ENCODE data around the gene CACNA1C. TPM values are rescaled to one million over a fixed set of nuclear protein-coding genes. Genes with fewer than 3 reads are reported as not detected.

CACNA1C gene
- total RNA-seq, 1 donor from 2014 or later: 1.3 TPM

DNA sequence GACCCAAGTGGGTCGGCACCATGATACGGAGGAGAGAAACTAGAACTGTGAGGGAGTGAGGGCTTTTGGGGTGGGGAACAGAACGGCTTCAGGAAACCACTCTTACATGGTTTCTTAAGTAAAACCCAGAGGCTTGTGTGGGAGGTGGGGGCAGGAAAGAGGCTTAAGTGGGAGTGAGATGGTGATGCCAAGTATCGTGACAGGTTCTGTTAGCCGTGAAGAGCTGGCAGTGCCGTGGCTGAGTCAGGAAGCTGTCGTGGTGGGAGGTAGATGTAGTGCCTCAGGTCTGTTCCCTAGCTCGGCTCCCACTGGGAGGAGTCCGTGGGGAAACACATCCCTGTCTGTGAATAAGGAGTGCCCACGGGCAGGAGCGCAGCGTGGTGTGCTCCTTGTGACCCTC lies 556.2 kb downstream of the CACNA1C start:
- Histone ChIP-seq H3K27me3 (ENCODE audit: control insufficient read depth, insufficient read depth, low read length) (peaks cover 3% of the 10 kb centered on the region), H3K36me3 (ENCODE audit: control insufficient read depth, insufficient read depth, low read length) (no peaks in the 10 kb centered on the region), H3K4me3 (ENCODE audit: low read depth, low read length) (no peak overlapping the region)
- no peak for DNase-seq (ENCODE audit: low read depth)
- TF ChIP-seq, protein P1, sequence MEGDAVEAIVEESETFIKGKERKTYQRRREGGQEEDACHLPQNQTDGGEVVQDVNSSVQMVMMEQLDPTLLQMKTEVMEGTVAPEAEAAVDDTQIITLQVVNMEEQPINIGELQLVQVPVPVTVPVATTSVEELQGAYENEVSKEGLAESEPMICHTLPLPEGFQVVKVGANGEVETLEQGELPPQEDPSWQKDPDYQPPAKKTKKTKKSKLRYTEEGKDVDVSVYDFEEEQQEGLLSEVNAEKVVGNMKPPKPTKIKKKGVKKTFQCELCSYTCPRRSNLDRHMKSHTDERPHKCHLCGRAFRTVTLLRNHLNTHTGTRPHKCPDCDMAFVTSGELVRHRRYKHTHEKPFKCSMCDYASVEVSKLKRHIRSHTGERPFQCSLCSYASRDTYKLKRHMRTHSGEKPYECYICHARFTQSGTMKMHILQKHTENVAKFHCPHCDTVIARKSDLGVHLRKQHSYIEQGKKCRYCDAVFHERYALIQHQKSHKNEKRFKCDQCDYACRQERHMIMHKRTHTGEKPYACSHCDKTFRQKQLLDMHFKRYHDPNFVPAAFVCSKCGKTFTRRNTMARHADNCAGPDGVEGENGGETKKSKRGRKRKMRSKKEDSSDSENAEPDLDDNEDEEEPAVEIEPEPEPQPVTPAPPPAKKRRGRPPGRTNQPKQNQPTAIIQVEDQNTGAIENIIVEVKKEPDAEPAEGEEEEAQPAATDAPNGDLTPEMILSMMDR (IDR thresholded peaks at IDR 0.05; ENCODE audit: insufficient read depth, low read length, poor library complexity, severe bottlenecking): no peak

DNA sequence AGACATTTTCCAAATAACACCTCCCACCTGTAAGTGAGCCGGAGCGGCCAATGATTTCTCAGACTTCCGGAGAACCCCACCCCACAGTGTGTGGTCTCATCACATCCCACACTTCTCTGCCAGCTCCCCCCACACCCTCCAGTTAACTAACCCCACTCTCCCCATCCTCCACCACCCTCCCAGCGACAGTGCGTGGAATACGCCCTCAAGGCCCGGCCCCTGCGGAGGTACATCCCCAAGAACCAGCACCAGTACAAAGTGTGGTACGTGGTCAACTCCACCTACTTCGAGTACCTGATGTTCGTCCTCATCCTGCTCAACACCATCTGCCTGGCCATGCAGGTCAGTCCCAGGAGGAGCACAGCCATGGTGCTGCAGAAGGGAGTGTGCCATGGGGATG lies 557.6 kb downstream of the CACNA1C start:
- Histone ChIP-seq H3K36me3 (ENCODE audit: control insufficient read depth, insufficient read depth, low read length) (no peaks in the 10 kb centered on the region), H3K4me3 (ENCODE audit: low read depth, low read length) (no peak overlapping the region), H3K27me3 (ENCODE audit: control insufficient read depth, insufficient read depth, low read length) (peaks cover 3% of the 10 kb centered on the region)
- DNase-seq (ENCODE audit: low read depth): no peak
- TF ChIP-seq, protein P1 (IDR thresholded peaks at IDR 0.05; ENCODE audit: insufficient read depth, low read length, poor library complexity, severe bottlenecking): no peak

DNA sequence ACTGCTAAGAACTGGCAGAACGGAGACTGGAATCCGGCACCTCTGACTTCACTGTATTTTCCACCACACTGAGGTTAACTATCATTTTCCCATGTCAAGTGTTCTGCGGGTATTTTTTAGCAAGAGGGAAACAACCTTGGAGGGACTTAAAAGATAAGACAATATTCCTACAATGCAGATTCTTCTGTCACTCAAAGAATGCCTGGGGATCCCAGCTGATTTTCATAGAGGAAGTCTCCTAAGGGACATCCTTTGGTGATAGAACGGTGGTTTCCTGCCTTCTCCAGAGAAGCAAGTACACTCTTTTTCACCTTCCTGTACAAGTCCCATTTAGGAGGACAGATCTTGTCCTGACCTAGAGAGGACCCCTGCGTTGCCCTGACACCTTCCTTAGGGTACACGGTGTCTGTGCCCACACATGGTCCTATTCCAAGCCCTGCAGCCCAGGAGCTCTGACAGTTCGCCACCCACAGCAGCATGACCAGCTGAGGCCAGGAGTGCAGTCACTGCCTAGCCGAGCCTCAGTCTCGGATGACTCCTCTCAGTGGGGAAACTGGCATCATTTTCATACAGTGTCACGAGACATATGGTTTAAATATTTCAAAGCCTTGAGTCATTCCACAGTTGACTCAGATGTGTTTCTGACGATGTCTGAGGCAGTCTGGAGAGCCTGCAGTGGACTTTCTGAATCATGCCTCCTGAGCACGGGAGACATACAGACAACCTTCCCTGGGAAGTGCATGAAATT lies 560.7 kb downstream of the CACNA1C start:
- H3K36me3 ChIP-seq (ENCODE audit: control insufficient read depth, insufficient read depth, low read length): no peaks in the 10 kb centered on the region

DNA sequence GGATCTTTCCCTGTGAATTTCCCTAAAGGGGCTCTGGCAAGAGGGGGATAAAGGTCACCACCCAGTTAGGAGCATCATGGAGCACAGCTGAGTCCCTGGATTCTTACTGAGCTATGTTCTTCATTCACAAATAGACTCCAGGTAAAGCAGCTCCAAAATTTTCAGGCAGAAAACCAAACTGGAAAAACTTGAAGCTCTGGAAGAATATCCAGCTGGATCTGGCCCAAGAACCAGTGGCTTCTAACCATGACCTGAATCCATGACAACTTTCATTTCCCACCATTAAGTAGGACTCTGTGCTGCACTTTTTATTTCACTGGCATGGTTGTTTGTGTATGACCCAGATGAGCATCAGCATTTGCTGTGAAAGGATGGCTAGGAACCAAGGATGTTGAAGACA lies 561.6 kb downstream of the CACNA1C start:
- H3K4me3 ChIP-seq (ENCODE audit: low read depth, low read length): no peak overlapping the region
- TF ChIP-seq, protein P1 (IDR thresholded peaks at IDR 0.05; ENCODE audit: insufficient read depth, low read length, poor library complexity, severe bottlenecking): no peak
- H3K36me3 ChIP-seq (ENCODE audit: control insufficient read depth, insufficient read depth, low read length): no peaks in the 10 kb centered on the region
- H3K27me3 ChIP-seq (ENCODE audit: control insufficient read depth, insufficient read depth, low read length): no peaks in the 10 kb centered on the region
- DNase-seq (ENCODE audit: low read depth): no peak

More for the DNA sequence above, 560.7 kb downstream of the CACNA1C start:
- TF ChIP-seq, protein P1 (IDR thresholded peaks at IDR 0.05; ENCODE audit: insufficient read depth, low read length, poor library complexity, severe bottlenecking): no peak
- no peak overlapping the region for H3K4me3 ChIP-seq (ENCODE audit: low read depth, low read length)
- DNase-seq (ENCODE audit: low read depth): peak; percentile 83
- peaks cover 3% of the 10 kb centered on the region for H3K27me3 ChIP-seq (ENCODE audit: control insufficient read depth, insufficient read depth, low read length)

DNA sequence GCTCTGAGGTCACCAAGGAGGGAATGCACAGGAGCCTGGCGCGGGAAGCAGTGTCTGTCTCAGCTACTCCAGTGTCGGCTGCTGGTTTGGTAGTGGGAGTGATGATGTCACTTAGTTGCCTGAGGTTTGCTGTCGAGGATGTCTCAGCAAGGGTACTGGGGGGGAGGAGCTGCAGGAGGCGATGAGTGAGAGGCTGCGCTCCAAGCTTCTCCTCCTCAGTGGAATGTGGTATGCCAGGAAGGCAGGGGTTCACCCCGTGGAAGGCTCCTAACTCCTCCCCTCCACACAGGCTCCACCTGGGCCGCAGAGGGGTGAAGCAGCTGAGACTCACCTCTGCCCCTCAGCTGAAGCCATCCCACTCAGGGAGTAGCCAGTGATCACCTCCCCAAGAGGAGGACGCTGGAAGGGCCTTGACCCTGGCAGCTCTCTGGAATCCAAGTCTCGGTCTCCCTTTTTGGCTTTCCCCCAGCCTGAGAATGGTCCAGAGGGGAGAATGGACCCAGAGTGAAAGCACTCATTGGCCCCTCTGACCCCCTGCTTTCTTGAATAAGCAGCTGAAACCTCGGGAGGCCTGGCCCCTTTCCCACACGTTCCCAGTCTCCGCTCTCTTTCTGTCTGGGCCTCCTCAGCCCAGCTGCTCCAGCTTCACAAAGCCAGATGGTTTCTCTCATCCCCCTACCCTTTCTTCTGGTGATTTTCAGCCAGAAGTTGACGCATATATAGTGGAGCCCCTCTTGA lies 563.0 kb downstream of the CACNA1C start:
- no peaks in the 10 kb centered on the region for H3K36me3 ChIP-seq (ENCODE audit: control insufficient read depth, insufficient read depth, low read length)
- no peak overlapping the region for H3K4me3 ChIP-seq (ENCODE audit: low read depth, low read length)
- no peak for DNase-seq (ENCODE audit: low read depth)
- H3K27me3 ChIP-seq (ENCODE audit: control insufficient read depth, insufficient read depth, low read length): no peaks in the 10 kb centered on the region
- TF ChIP-seq, protein P1 (IDR thresholded peaks at IDR 0.05; ENCODE audit: insufficient read depth, low read length, poor library complexity, severe bottlenecking): no peak

Measured in kidney epithelial cell (primary cell).